HepG2 (cell line): ENCODE measurements around the gene NDRG3. TPM values are rescaled to one million over a fixed set of nuclear protein-coding genes. Genes with fewer than 3 reads are reported as not detected.

Experiments used
- AGO2 ChIP-seq: fragments of 200-400 bp; formaldehyde crosslinking; optimal IDR thresholded peaks from 2 replicates; pipeline ENCODE3; 2017; ENCODE audit warnings: mild to moderate bottlenecking, low read depth, low read length, moderate library complexity
- ATM ChIP-seq: fragments of 450-650 bp; IDR thresholded peaks from 2 replicates; pipeline ENCODE4 v1.7.1; 2017; ENCODE audit warnings: mild to moderate bottlenecking, borderline replicate concordance
- EHMT2 ChIP-seq: fragments of 200-600 bp; sonication (generic); IDR thresholded peaks from 2 replicates; pipeline ENCODE4 v1.7.0; 2017; ENCODE audit warnings: antibody characterized with exemption, low read depth, low read length, borderline replicate concordance
- GZF1 ChIP-seq: sonication (generic); formaldehyde crosslinking; IDR thresholded peaks from 2 replicates; pipeline ENCODE4 v1.5.1; 2020; ENCODE audit warnings: mild to moderate bottlenecking, missing genetic modification reagents
- ISX ChIP-seq: sonication (generic); formaldehyde crosslinking; conservative IDR thresholded peaks from 2 replicates; pipeline ENCODE4 v1.5.0; 2020; ENCODE audit warnings: missing genetic modification reagents
- MAFK ChIP-seq, 2 experiments: IDR thresholded peaks in 1 of 2; conservative IDR thresholded peaks in 1 of 2; 2 replicates each; pipeline ENCODE4 v1.6.1; 2011; ENCODE audit warnings: improper control_type of control experiment in 2 of 2, low read length in 2 of 2
- NR1H2 ChIP-seq: sonication (generic); formaldehyde crosslinking; IDR thresholded peaks from 2 replicates; pipeline ENCODE4 v1.8.1; 2022; ENCODE audit warnings: low read depth, missing genetic modification reagents, borderline replicate concordance
- PAF1 ChIP-seq: IDR thresholded peaks from 2 replicates; pipeline ENCODE4 v1.6.1; 2016; ENCODE audit warnings: missing genetic modification reagents, missing compliant biosample characterization
- PHF5A ChIP-seq: IDR thresholded peaks from one replicate; pipeline ENCODE4 v1.6.1; 2018; ENCODE audit warnings: low read depth, missing genetic modification reagents; ENCODE audit not compliant: unreplicated experiment
- POLR2AphosphoS2 ChIP-seq: IDR thresholded peaks from 2 replicates; pipeline ENCODE4 v1.6.1; 2011; ENCODE audit warnings: low read depth, low read length, improper control_type of control experiment
- SMARCC2 ChIP-seq: fragments of 450-650 bp; IDR thresholded peaks from 2 replicates; pipeline ENCODE4 v1.6.1; 2017; ENCODE audit warnings: antibody characterized with exemption, mild to moderate bottlenecking
- ZBTB25 ChIP-seq: IDR thresholded peaks from 2 replicates; pipeline ENCODE4 v1.6.1; 2018; ENCODE audit warnings: missing genetic modification reagents
- ZFP90 ChIP-seq: sonication (generic); formaldehyde crosslinking; IDR thresholded peaks from 2 replicates; pipeline ENCODE4 v1.8.0; 2022; ENCODE audit warnings: missing genetic modification reagents, mild to moderate bottlenecking, inconsistent platforms, borderline replicate concordance
- ZNF230 ChIP-seq: sonication (generic); formaldehyde crosslinking; IDR thresholded peaks from 2 replicates; pipeline ENCODE4 v1.4.0; 2020; ENCODE audit warnings: mild to moderate bottlenecking, missing genetic modification reagents
- ZNF317 ChIP-seq: sonication (generic); formaldehyde crosslinking; IDR thresholded peaks from 2 replicates; pipeline ENCODE4 v1.5.0; 2020; ENCODE audit warnings: mild to moderate bottlenecking, missing genetic modification reagents
- ZNF670 ChIP-seq: sonication (generic); formaldehyde crosslinking; IDR thresholded peaks from 2 replicates; pipeline ENCODE4 v1.8.0; 2022; ENCODE audit warnings: mild to moderate bottlenecking, missing genetic modification reagents, borderline replicate concordance
- ZNF687 ChIP-seq: sonication (generic); formaldehyde crosslinking; IDR thresholded peaks from 2 replicates; pipeline ENCODE4 v1.5.1; 2020; ENCODE audit warnings: mild to moderate bottlenecking, missing genetic modification reagents, moderate library complexity
- ZSCAN5A ChIP-seq: sonication (generic); formaldehyde crosslinking; IDR thresholded peaks from 2 replicates; pipeline ENCODE4 v1.8.0; 2022; ENCODE audit warnings: mild to moderate bottlenecking, missing genetic modification reagents, borderline replicate concordance
- polyA plus RNA-seq, 8 experiments: library from polyadenylated mRNA; depleted of rRNA in 3 of 8; stranded (reverse) in 7 of 8; unstranded in 1 of 8; fragments of >200 nt; fragmentation: Illumina TruSeq in 4 of 8; extraction: Trizol in 4 of 8; gene quantifications; 2 replicates each; pipeline versions ENCODE4 v1.2.1 to v1.2.3, GENCODE V29; 2011 to 2016; ENCODE audit warnings: low read depth in 4 of 8, missing spikeins in 1 of 8, mixed read lengths in 1 of 8; ENCODE audit not compliant: insufficient read depth in 1 of 8
- total RNA-seq, 5 experiments: library from RNA; depleted of rRNA; stranded (reverse); fragments of >200 nt; fragmentation: Illumina TruSeq; extraction: Trizol; gene quantifications; 2 replicates each; pipeline ENCODE4 v1.2.3, GENCODE V29; 2016; ENCODE audit warnings: low read depth in 1 of 5
- TF ChIP-seq, protein P1 (sequence below): sonication (generic); formaldehyde crosslinking; IDR thresholded peaks from 2 replicates; pipeline ENCODE4 v1.5.0; 2020; ENCODE audit warnings: mild to moderate bottlenecking, missing genetic modification reagents
- TF ChIP-seq, protein P2 (sequence below), 2 experiments: fragments of 450-650 bp in 1 of 2; sonication (generic) in 1 of 2; formaldehyde crosslinking; IDR thresholded peaks; 2 replicates each; pipeline versions ENCODE4 v1.5.0 to v1.8.0; 2020 to 2022; ENCODE audit warnings: mild to moderate bottlenecking in 1 of 2, missing genetic modification reagents in 1 of 2

The NDRG3 gene
- total and polyA plus RNA-seq, 2 of the 13 experiments (the other 11 are each of a cell fraction or from before 2014, with no cell fraction given): 36.0 to 40.5 TPM

GRCh38 chr20:36632487-36633284, 113.2 kb downstream of the NDRG3 start (continued):
- TF ChIP-seq ZNF687 (CRISPR knock-in tag) (peak; percentile 90), ZNF670 (CRISPR knock-in tag) (no peak), ZNF317 (CRISPR knock-in tag) (no peak), ZSCAN5A (peak; percentile 50; the same call in 1 of the 2 replicates), NR1H2 (CRISPR knock-in tag) (no peak), GZF1 (CRISPR knock-in tag) (no peak), SMARCC2 (no peak), POLR2AphosphoS2 (no peak), ZNF230 (CRISPR knock-in tag) (0 out of 2 replicates have a peak, but pooled peaks have one; percentile 50), MAFK (conservative IDR thresholded peaks at IDR 0.05 in 1 of 2, IDR thresholded peaks at IDR 0.05 in 1 of 2; ENCODE audit: low read length in 2 of 2) (no peak), PHF5A (CRISPR knock-in tag) (peak; percentile 30), PAF1 (CRISPR knock-in tag) (no peak), ZFP90 (CRISPR knock-in tag) (no peak), ISX (CRISPR knock-in tag) (no peak), AGO2 (no peak), ATM (no peak), ZBTB25 (CRISPR knock-in tag) (peak; percentile 61; the same call in 1 of the 2 replicates), EHMT2 (no peak)
- TF ChIP-seq, protein P1, sequence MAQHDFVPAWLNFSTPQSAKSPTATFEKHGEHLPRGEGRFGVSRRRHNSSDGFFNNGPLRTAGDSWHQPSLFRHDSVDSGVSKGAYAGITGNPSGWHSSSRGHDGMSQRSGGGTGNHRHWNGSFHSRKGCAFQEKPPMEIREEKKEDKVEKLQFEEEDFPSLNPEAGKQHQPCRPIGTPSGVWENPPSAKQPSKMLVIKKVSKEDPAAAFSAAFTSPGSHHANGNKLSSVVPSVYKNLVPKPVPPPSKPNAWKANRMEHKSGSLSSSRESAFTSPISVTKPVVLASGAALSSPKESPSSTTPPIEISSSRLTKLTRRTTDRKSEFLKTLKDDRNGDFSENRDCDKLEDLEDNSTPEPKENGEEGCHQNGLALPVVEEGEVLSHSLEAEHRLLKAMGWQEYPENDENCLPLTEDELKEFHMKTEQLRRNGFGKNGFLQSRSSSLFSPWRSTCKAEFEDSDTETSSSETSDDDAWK: no peak
- TF ChIP-seq, protein P2, sequence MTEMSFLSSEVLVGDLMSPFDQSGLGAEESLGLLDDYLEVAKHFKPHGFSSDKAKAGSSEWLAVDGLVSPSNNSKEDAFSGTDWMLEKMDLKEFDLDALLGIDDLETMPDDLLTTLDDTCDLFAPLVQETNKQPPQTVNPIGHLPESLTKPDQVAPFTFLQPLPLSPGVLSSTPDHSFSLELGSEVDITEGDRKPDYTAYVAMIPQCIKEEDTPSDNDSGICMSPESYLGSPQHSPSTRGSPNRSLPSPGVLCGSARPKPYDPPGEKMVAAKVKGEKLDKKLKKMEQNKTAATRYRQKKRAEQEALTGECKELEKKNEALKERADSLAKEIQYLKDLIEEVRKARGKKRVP (CRISPR knock-in tag; IDR thresholded peaks at IDR 0.05): no peak
